Measurements from ENCODE around the gene DGCR6L. TPM values are rescaled to one million over a fixed set of nuclear protein-coding genes. Genes with fewer than 3 reads are reported as not detected.
"Not testable (repeated sequence)": the region's sequence is repeated elsewhere in the genome, so short reads cannot be mapped to it uniquely, and the experiment has no call there.

Gene DGCR6L
- total and polyA plus RNA-seq, 2 donors from 2014 or later: 35.3 to 137 TPM

- Histone ChIP-seq H3K4me3 (ENCODE audit: low read length in 3 of 3) (no peak overlapping the region), H3K9me3 (ENCODE audit: control insufficient read depth in 2 of 3, insufficient read depth in 1 of 3, low read length in 3 of 3) (no peaks in the 10 kb centered on the region), H3K36me3 (ENCODE audit: control insufficient read depth in 2 of 3, insufficient read depth in 3 of 3, low read length in 3 of 3) (no peaks in the 10 kb centered on the region), H3K9ac (ENCODE audit: low read length in 3 of 3) (no peak overlapping the region), H3K27me3 (ENCODE audit: control insufficient read depth, insufficient read depth, low read length) (no peaks in the 10 kb centered on the region), H3K4me1 (ENCODE audit: control insufficient read depth in 2 of 3, insufficient read depth in 2 of 3, low read depth in 1 of 3, low read length in 3 of 3) (peaks cover 0 to under 1% (median 0%) of the 10 kb centered on the region in 3 donors), H3K27ac (ENCODE audit: low read depth in 2 of 2, low read length in 2 of 2) (no peak overlapping the region)
- intact Hi-C loops (cut with DNase I): no loop called here
- DNase-seq (no peak), FAIRE-seq (no peak)
- no peak for TF ChIP-seq CTCF (IDR thresholded peaks at IDR 0.05; ENCODE audit: borderline replicate concordance, extremely low read depth, insufficient read depth)
Measured at GRCh38 chr22:20272174-20272573, 47.7 kb downstream of the DGCR6L start.

GRCh38 chr22:20271114-20271994 lies 48.5 kb downstream of the DGCR6L start:
- H3K27me3 ChIP-seq (ENCODE audit: control insufficient read depth, insufficient read depth, low read length): no peaks in the 10 kb centered on the region
- no peaks in the 10 kb centered on the region for H3K9me3 ChIP-seq (ENCODE audit: control insufficient read depth in 2 of 3, insufficient read depth in 1 of 3, low read length in 3 of 3)
- H3K9ac ChIP-seq (ENCODE audit: low read length in 3 of 3): no peak overlapping the region
- intact Hi-C loops (cut with DNase I): no loop called here
- H3K36me3 ChIP-seq (ENCODE audit: control insufficient read depth in 2 of 3, insufficient read depth in 3 of 3, low read length in 3 of 3): no peaks in the 10 kb centered on the region
- no peak overlapping the region for H3K27ac ChIP-seq (ENCODE audit: low read depth in 2 of 2, low read length in 2 of 2)
- no peak for DNase-seq
- peaks cover 0 to 3% (median 0%) of the 10 kb centered on the region in 3 donors for H3K4me1 ChIP-seq (ENCODE audit: control insufficient read depth in 2 of 3, insufficient read depth in 2 of 3, low read depth in 1 of 3, low read length in 3 of 3)
- FAIRE-seq: no peak
- TF ChIP-seq CTCF (IDR thresholded peaks at IDR 0.05; ENCODE audit: borderline replicate concordance, extremely low read depth, insufficient read depth): no peak
- no peak overlapping the region for H3K4me3 ChIP-seq (ENCODE audit: low read length in 3 of 3)

- H3K9ac ChIP-seq (ENCODE audit: low read length in 3 of 3); DNase-seq; H3K9me3 ChIP-seq (ENCODE audit: control insufficient read depth in 2 of 3, insufficient read depth in 1 of 3, low read length in 3 of 3); H3K27ac ChIP-seq (ENCODE audit: low read depth in 2 of 2, low read length in 2 of 2); H3K27me3 ChIP-seq (ENCODE audit: control insufficient read depth, insufficient read depth, low read length); H3K36me3 ChIP-seq (ENCODE audit: control insufficient read depth in 2 of 3, insufficient read depth in 3 of 3, low read length in 3 of 3); H3K4me1 ChIP-seq (ENCODE audit: control insufficient read depth in 2 of 3, insufficient read depth in 2 of 3, low read depth in 1 of 3, low read length in 3 of 3); H3K4me3 ChIP-seq (ENCODE audit: low read length in 3 of 3); FAIRE-seq; intact Hi-C loops (cut with DNase I): not testable (repeated sequence)
Measured at GRCh38 chr22:20270190-20271113, 49.4 kb downstream of the DGCR6L start.

GRCh38 chr22:20269673-20270072 lies 50.2 kb downstream of the DGCR6L start:
- H3K27ac ChIP-seq (ENCODE audit: low read depth in 2 of 2, low read length in 2 of 2); intact Hi-C loops (cut with DNase I): not testable (repeated sequence)

GRCh38 chr22:20269201-20269600 lies 50.7 kb downstream of the DGCR6L start:
- H3K27ac ChIP-seq (ENCODE audit: low read depth in 2 of 2, low read length in 2 of 2); H3K9ac ChIP-seq (ENCODE audit: low read length in 3 of 3); H3K9me3 ChIP-seq (ENCODE audit: control insufficient read depth in 2 of 3, insufficient read depth in 1 of 3, low read length in 3 of 3); intact Hi-C loops (cut with DNase I); DNase-seq; H3K4me1 ChIP-seq (ENCODE audit: control insufficient read depth in 2 of 3, insufficient read depth in 2 of 3, low read depth in 1 of 3, low read length in 3 of 3); H3K36me3 ChIP-seq (ENCODE audit: control insufficient read depth in 2 of 3, insufficient read depth in 3 of 3, low read length in 3 of 3); H3K4me3 ChIP-seq (ENCODE audit: low read length in 3 of 3); H3K27me3 ChIP-seq (ENCODE audit: control insufficient read depth, insufficient read depth, low read length); FAIRE-seq: not testable (repeated sequence)

More at GRCh38 chr22:20269673-20270072, 50.2 kb downstream of the DGCR6L start:
- not testable (repeated sequence) for H3K4me3 ChIP-seq (ENCODE audit: low read length in 3 of 3); H3K9ac ChIP-seq (ENCODE audit: low read length in 3 of 3); DNase-seq; FAIRE-seq; H3K27me3 ChIP-seq (ENCODE audit: control insufficient read depth, insufficient read depth, low read length); H3K4me1 ChIP-seq (ENCODE audit: control insufficient read depth in 2 of 3, insufficient read depth in 2 of 3, low read depth in 1 of 3, low read length in 3 of 3); H3K9me3 ChIP-seq (ENCODE audit: control insufficient read depth in 2 of 3, insufficient read depth in 1 of 3, low read length in 3 of 3); H3K36me3 ChIP-seq (ENCODE audit: control insufficient read depth in 2 of 3, insufficient read depth in 3 of 3, low read length in 3 of 3)

Data from kidney (tissue), 14 donors.